GM23338 (cell line): ENCODE results near the gene PACSIN3. TPM values are rescaled to one million over a fixed set of nuclear protein-coding genes. Genes with fewer than 3 reads are reported as not detected.

Experiments used
- ATAC-seq: fragments of 200-7000 bp; cut with Tn5 transposase; 3 replicates; pipeline ENCODE4 v1.9.1; 2020
- DNase-seq: peaks from one replicate; pipeline ENCODE4 v3.0.0-alpha.2; 2015; ENCODE audit warnings: low spot score
- H2AFZ ChIP-seq: fragments of 200-600 bp; sonication (generic); 2 replicates; pipeline ENCODE4 v1.8.0; 2016; ENCODE audit warnings: antibody characterized with exemption, mild to moderate bottlenecking, moderate library complexity
- H3F3A ChIP-seq: fragments of 200-600 bp; sonication (generic); replicated peaks from 2 replicates; pipeline ENCODE4 v1.8.0; 2017; ENCODE audit warnings: antibody characterized with exemption, mixed run types, low read depth
- H3K27ac ChIP-seq: fragments of 200-600 bp; sonication (generic); 2 replicates; pipeline ENCODE4 v1.6.1; 2016; ENCODE audit warnings: low read depth
- H3K27me3 ChIP-seq: fragments of 200-600 bp; sonication (generic); 2 replicates; pipeline ENCODE4 v1.8.0; 2016; ENCODE audit warnings: mild to moderate bottlenecking, mixed run types, moderate library complexity; ENCODE audit not compliant: insufficient read depth
- H3K36me3 ChIP-seq: fragments of 200-600 bp; sonication (generic); 2 replicates; pipeline ENCODE4 v1.8.0; 2016; ENCODE audit warnings: mild to moderate bottlenecking; ENCODE audit not compliant: insufficient read depth
- H3K4me1 ChIP-seq: fragments of 200-600 bp; sonication (generic); 2 replicates; pipeline ENCODE4 v1.8.0; 2016; ENCODE audit warnings: mild to moderate bottlenecking, moderate library complexity; ENCODE audit not compliant: insufficient read depth
- H3K4me2 ChIP-seq: fragments of 200-600 bp; sonication (generic); 2 replicates; pipeline ENCODE4 v1.7.1; 2017; ENCODE audit warnings: mixed run types
- H3K4me3 ChIP-seq: fragments of 200-600 bp; sonication (generic); 2 replicates; pipeline ENCODE4 v1.6.1; 2016; ENCODE audit warnings: mixed run types
- H3K79me2 ChIP-seq: fragments of 200-600 bp; sonication (generic); replicated peaks from 2 replicates; pipeline ENCODE4 v1.8.0; 2017; ENCODE audit warnings: mild to moderate bottlenecking; ENCODE audit not compliant: insufficient read depth
- H3K9me2 ChIP-seq: fragments of 200-600 bp; sonication (generic); 2 replicates; pipeline ENCODE4 v1.8.0; 2017; ENCODE audit not compliant: insufficient read depth
- H4K20me1 ChIP-seq: fragments of 200-600 bp; sonication (generic); replicated peaks from 2 replicates; pipeline ENCODE4 v1.8.0; 2017; ENCODE audit warnings: mild to moderate bottlenecking; ENCODE audit not compliant: insufficient read depth
- H3K27ac Mint-ChIP-seq: 2 replicates; pipeline ENCODE4 v1.8.0; 2020; ENCODE audit warnings: inconsistent platforms, mild to moderate bottlenecking, moderate library complexity, mixed read lengths
- H3K27me3 Mint-ChIP-seq: 3 replicates; pipeline ENCODE4 v1.8.0; 2022; ENCODE audit warnings: low read depth, mild to moderate bottlenecking, moderate library complexity, mixed read lengths, inconsistent platforms; ENCODE audit not compliant: insufficient read depth, poor library complexity
- H3K36me3 Mint-ChIP-seq: 3 replicates; pipeline ENCODE4 v1.8.0; 2021; ENCODE audit warnings: low read depth, mild to moderate bottlenecking, inconsistent platforms, moderate library complexity, mixed read lengths
- H3K4me1 Mint-ChIP-seq: 3 replicates; pipeline ENCODE4 v1.8.0; 2020; ENCODE audit warnings: mild to moderate bottlenecking, inconsistent platforms, mixed read lengths
- H3K4me3 Mint-ChIP-seq: 3 replicates; pipeline ENCODE4 v1.8.0; 2021; ENCODE audit warnings: moderate library complexity, mild to moderate bottlenecking, inconsistent platforms, mixed read lengths
- H3K9me3 Mint-ChIP-seq: 3 replicates; pipeline ENCODE4 v1.8.0; 2020; ENCODE audit warnings: moderate library complexity, mild to moderate bottlenecking, inconsistent platforms, mixed read lengths
- CREB1 ChIP-seq: fragments of 250-450 bp; sonication (Bioruptor Pico); IDR thresholded peaks from 2 replicates; pipeline ENCODE4 v1.5.0; 2020; ENCODE audit warnings: low read depth, mild to moderate bottlenecking, moderate library complexity
- CTCF ChIP-seq, 2 experiments: fragments of 200-600 bp in 1 of 2; sonication (generic) in 1 of 2; conservative IDR thresholded peaks; 2 replicates each; pipeline versions ENCODE4 v1.5.1 to v1.6.1; 2016 to 2017; ENCODE audit warnings: antibody characterized with exemption in 2 of 2, low read depth in 2 of 2, mild to moderate bottlenecking in 2 of 2, moderate library complexity in 1 of 2
- ETS1 ChIP-seq: IDR thresholded peaks from 2 replicates; pipeline ENCODE4 v1.6.1; 2016; ENCODE audit warnings: antibody characterized with exemption
- EZH2 ChIP-seq: fragments of 200-600 bp; sonication (generic); IDR thresholded peaks from one replicate; pipeline ENCODE4 v1.8.0; 2017; ENCODE audit warnings: antibody characterized with exemption, mild to moderate bottlenecking, low read depth; ENCODE audit not compliant: unreplicated experiment
- EZH2phosphoT487 ChIP-seq: fragments of 200-600 bp; sonication (generic); IDR thresholded peaks from one replicate; pipeline ENCODE4 v1.8.1; 2018; ENCODE audit warnings: antibody characterized with exemption; ENCODE audit not compliant: unreplicated experiment
- JUNB ChIP-seq: IDR thresholded peaks from one replicate; pipeline ENCODE4 v1.6.1; 2016; ENCODE audit warnings: antibody characterized with exemption; ENCODE audit not compliant: unreplicated experiment
- NANOG ChIP-seq: IDR thresholded peaks from 2 replicates; pipeline ENCODE4 v1.6.1; 2016; ENCODE audit warnings: antibody characterized with exemption, borderline replicate concordance
- POLR2AphosphoS5 ChIP-seq: IDR thresholded peaks from 2 replicates; pipeline ENCODE4 v1.6.1; 2016; ENCODE audit warnings: antibody characterized with exemption, low read depth
- STAT1 ChIP-seq: IDR thresholded peaks from one replicate; pipeline ENCODE4 v1.6.1; 2016; ENCODE audit warnings: antibody characterized with exemption; ENCODE audit not compliant: unreplicated experiment
- ZNF114 ChIP-seq: fragments of 250-450 bp; sonication (Bioruptor Pico); IDR thresholded peaks from 2 replicates; pipeline ENCODE4 v1.5.0; 2020; ENCODE audit warnings: mild to moderate bottlenecking, moderate library complexity
- ZNF331 ChIP-seq: fragments of 250-450 bp; sonication (Bioruptor Pico); IDR thresholded peaks from 2 replicates; pipeline ENCODE4 v1.5.0; 2020; ENCODE audit warnings: low read depth, mild to moderate bottlenecking, moderate library complexity
- ZNF462 ChIP-seq: fragments of 250-450 bp; sonication (Bioruptor Pico); IDR thresholded peaks from 2 replicates; pipeline ENCODE4 v1.5.0; 2020; ENCODE audit warnings: mild to moderate bottlenecking, moderate library complexity
- polyA plus RNA-seq: library from polyadenylated mRNA; unstranded; fragments of >200 nt; fragmentation: Nextera tagmentation; extraction: Ambion mirVana; gene quantifications from 2 replicates; pipeline ENCODE4 v1.2.1, GENCODE V29; 2016
- total RNA-seq: library from RNA; depleted of rRNA; stranded (reverse); fragments of >200 nt; shearing (Covaris generic); gene quantifications from 2 replicates; pipeline ENCODE4 v1.2.3, GENCODE V29; 2014
- TF ChIP-seq, protein P1 (sequence below): IDR thresholded peaks from one replicate; pipeline ENCODE4 v1.6.1; 2018; ENCODE audit warnings: antibody characterized with exemption; ENCODE audit not compliant: unreplicated experiment

The PACSIN3 gene
- total and polyA plus RNA-seq, 2 experiments from 2014 or later: 39.6 to 72.1 TPM

- Mint-ChIP-seq H3K4me3 (peak overlapping the region; percentile 85; the same call in 1 of the 3 replicates), H3K9me3 (no peaks in the 10 kb centered on the region), H3K27me3 (peaks cover 19% of the 10 kb centered on the region), H3K36me3 (no peaks in the 10 kb centered on the region; the same call in 2 of the 3 replicates), H3K27ac (no peak overlapping the region), H3K4me1 (peaks cover 17% of the 10 kb centered on the region)
- Histone ChIP-seq H3F3A (peaks cover 35% of the 10 kb centered on the region), H3K9me2 (no peaks in the 10 kb centered on the region), H3K36me3 (no peaks in the 10 kb centered on the region), H2AFZ (no peak overlapping the region), H3K27me3 (peaks cover 20% of the 10 kb centered on the region), H3K79me2 (peaks cover 18% of the 10 kb centered on the region), H3K27ac (no peak overlapping the region), H4K20me1 (no peaks in the 10 kb centered on the region), H3K4me3 (peak overlapping the region; percentile 96; the same call in 1 of the 2 replicates), H3K4me1 (peaks cover 15% of the 10 kb centered on the region), H3K4me2 (peak overlapping the region; percentile 99)
- DNase-seq (no peak), ATAC-seq (no peak)
- TF ChIP-seq JUNB (no peak), POLR2AphosphoS5 (no peak), ZNF114 (no peak), EZH2phosphoT487 (no peak), CTCF (conservative IDR thresholded peaks at IDR 0.05; ENCODE audit: low read depth in 2 of 2) (no peak), NANOG (no peak), EZH2 (no peak), ZNF331 (CRISPR knock-in tag) (no peak), STAT1 (no peak), CREB1 (CRISPR knock-in tag) (no peak), ETS1 (no peak), ZNF462 (CRISPR knock-in tag) (no peak)
- TF ChIP-seq, protein P1, sequence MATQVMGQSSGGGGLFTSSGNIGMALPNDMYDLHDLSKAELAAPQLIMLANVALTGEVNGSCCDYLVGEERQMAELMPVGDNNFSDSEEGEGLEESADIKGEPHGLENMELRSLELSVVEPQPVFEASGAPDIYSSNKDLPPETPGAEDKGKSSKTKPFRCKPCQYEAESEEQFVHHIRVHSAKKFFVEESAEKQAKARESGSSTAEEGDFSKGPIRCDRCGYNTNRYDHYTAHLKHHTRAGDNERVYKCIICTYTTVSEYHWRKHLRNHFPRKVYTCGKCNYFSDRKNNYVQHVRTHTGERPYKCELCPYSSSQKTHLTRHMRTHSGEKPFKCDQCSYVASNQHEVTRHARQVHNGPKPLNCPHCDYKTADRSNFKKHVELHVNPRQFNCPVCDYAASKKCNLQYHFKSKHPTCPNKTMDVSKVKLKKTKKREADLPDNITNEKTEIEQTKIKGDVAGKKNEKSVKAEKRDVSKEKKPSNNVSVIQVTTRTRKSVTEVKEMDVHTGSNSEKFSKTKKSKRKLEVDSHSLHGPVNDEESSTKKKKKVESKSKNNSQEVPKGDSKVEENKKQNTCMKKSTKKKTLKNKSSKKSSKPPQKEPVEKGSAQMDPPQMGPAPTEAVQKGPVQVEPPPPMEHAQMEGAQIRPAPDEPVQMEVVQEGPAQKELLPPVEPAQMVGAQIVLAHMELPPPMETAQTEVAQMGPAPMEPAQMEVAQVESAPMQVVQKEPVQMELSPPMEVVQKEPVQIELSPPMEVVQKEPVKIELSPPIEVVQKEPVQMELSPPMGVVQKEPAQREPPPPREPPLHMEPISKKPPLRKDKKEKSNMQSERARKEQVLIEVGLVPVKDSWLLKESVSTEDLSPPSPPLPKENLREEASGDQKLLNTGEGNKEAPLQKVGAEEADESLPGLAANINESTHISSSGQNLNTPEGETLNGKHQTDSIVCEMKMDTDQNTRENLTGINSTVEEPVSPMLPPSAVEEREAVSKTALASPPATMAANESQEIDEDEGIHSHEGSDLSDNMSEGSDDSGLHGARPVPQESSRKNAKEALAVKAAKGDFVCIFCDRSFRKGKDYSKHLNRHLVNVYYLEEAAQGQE: no peak
These were observed 2.0 kb upstream of the PACSIN3 start for GRCh38 chr11:47188259-47188658.
